Measurements from ENCODE around the gene CA6. TPM values are rescaled to one million over a fixed set of nuclear protein-coding genes. Genes with fewer than 3 reads are reported as not detected.

Gene CA6
- total RNA-seq, 1 experiment from 2014 or later, result not detected

- Mint-ChIP-seq H3K36me3 (ENCODE audit: insufficient read depth in 1 of 3, low read depth in 3 of 3) (no peaks in the 10 kb centered on the region), H3K4me3 (no peak overlapping the region), H3K27me3 (ENCODE audit: low read depth) (peaks cover 8% of the 10 kb centered on the region), H3K27ac (peak overlapping the region in 1 of 3 experiments; percentile 93; a peak in 1 of 7 replicates), H3K4me1 (peaks cover 20 to 26% of the 10 kb centered on the region in 2 experiments), H3K9me3 (no peaks in the 10 kb centered on the region; a peak in 1 of 5 replicates)
- Histone ChIP-seq H2BK5ac (ENCODE audit: insufficient read length, low read length) (no peak overlapping the region), H4K91ac (ENCODE audit: insufficient read length, low read depth, low read length) (peak overlapping the region; percentile 27), H3K4ac (ENCODE audit: low read depth, low read length) (no peak overlapping the region), H2AFZ (ENCODE audit: low read length) (no peak overlapping the region), H2BK12ac (ENCODE audit: insufficient read length, low read depth, low read length) (no peak overlapping the region), H4K20me1 (ENCODE audit: control insufficient read depth, insufficient read depth, insufficient read length) (no peaks in the 10 kb centered on the region), H3T11ph (ENCODE audit: low read length) (no peak overlapping the region), H3K79me2 (ENCODE audit: insufficient read depth, low read length) (no peaks in the 10 kb centered on the region), H3K4me1 (ENCODE audit: insufficient read depth, low read length) (no peaks in the 10 kb centered on the region), H3K23ac (ENCODE audit: insufficient read length, low read depth, low read length) (no peak overlapping the region), H3K23me2 (ENCODE audit: insufficient read length, low read depth, low read length, poor library complexity, severe bottlenecking) (no peaks in the 10 kb centered on the region), H3K27ac (ENCODE audit: insufficient read length, low read depth, low read length) (no peak overlapping the region), H2BK15ac (ENCODE audit: low read depth, low read length) (no peak overlapping the region), H3K27me3 (ENCODE audit: insufficient read depth, low read length) (no peaks in the 10 kb centered on the region), H2BK120ac (ENCODE audit: low read depth, low read length, poor library complexity, severe bottlenecking) (no peak overlapping the region), H3K18ac (ENCODE audit: insufficient read length, low read depth, low read length) (no peak overlapping the region), H2AK5ac (ENCODE audit: insufficient read length, low read length) (no peak overlapping the region), H3K4me2 (ENCODE audit: insufficient read depth, insufficient read length, low read length) (no peak overlapping the region), H4K8ac (replicated peaks; ENCODE audit: insufficient read length, low read depth, low read length) (no peak overlapping the region), H3K9me3 (ENCODE audit: control insufficient read depth, low read depth, low read length) (no peaks in the 10 kb centered on the region), H4K5ac (ENCODE audit: insufficient read length, low read depth, low read length) (no peak overlapping the region), H3K56ac (ENCODE audit: insufficient read length, low read depth, low read length) (no peak overlapping the region), H3K14ac (ENCODE audit: insufficient read depth, low read length) (no peak overlapping the region), H3K79me1 (ENCODE audit: insufficient read depth, low read depth, low read length, poor library complexity, severe bottlenecking) (no peaks in the 10 kb centered on the region), H3K9ac (ENCODE audit: extremely low read depth, insufficient read length, low read length) (no peak overlapping the region), H2BK20ac (ENCODE audit: low read depth, low read length, poor library complexity, severe bottlenecking) (no peak overlapping the region)
- no peak for TF ChIP-seq CTCF (conservative IDR thresholded peaks at IDR 0.05)
- DNase-seq, result no peak
- no CpG with 5 or more reads among the region's 19 CpGs for WGBS (ENCODE audit: extremely low coverage, insufficient read length, low lambda C conversion rate)
Observed at GRCh38 chr1:9006956-9007615, 61.4 kb downstream of the CA6 start.

Data from H9 (cell line).